Stimulated activated CD8-positive, alpha-beta memory T cell treated with anti-CD3 and anti-CD28 coated beads, Interleukin-7, amount 100 ng/mL, for 4 hours (primary cell): Measurements from ENCODE around the gene CRACR2B.

Experiments used
- DNase-seq, 2 donors: peaks; one replicate each; pipeline ENCODE4 v3.0.0-alpha.2; 2020; ENCODE audit warnings: low read depth in 2 of 2

Gene CRACR2B

DNA sequence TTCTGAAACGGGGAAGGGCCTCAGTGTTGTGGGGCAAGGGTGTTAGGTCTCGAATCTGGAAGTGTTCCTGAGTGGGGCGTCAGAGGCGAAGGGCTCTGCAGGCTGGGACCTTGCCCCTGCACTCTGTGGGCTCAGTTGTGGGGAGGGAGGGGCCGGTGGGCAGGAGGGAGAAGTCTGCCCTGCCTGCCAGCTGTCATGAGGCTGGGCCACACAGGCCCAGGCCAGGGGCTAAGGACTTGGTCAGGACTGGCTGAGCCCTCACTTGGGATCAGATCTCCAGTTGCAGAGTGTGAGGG, at the start of gene CRACR2B:
CRACR2B (plus strand) TSS at position 23 of the 296 bp plus-strand sequence. CDS start 689 bp downstream, outside the sequence.
- DNase-seq: no peak

DNA sequence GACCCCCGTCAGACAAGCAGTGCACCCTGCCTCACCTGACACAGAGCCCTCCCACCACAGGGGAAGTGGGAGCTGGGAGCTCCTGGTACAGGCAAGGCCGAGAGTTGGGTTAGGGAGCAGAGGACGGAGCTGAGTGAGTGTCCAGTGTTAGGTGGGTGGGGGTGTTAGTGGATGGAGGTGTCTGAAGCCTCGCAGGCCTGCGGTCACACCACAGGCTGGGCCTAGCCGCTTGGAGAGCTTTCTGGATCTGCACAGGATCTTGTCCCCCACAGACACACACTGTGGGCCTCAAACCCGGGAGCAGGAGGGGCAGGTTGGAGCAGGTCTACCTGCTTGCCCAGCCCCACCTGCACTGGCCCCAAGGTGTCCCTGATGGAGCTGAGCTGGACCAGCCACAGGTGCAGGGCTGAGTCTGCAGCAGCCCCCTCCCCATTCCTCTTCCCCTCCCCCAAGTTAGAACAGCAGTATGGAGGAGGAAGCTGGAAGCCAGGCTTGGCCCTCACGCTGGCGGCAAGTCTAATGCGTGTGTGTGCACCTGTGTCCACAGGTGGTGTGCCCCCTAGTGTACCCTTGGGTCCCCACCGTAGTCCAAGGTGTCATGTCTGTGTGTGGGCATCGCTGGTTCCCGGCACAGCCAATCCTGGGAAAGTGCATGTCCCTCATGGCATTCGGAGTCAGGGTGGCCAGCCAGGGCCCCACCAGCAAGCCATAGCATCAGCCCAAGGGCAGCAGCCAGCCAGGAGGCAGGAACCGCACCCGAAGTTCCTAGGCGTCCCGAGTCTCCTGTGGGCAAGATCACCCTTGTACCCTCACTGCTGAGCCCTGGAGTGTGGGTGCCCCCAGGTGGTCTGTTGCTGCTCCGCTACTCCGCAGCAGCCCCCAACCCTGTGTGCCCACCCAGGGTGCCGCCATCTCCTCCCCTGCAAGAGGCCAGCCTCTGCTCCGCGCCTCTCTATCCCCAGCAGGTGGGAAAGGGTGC, 48.5 kb upstream of the CRACR2B start:
- no peak for DNase-seq

DNA sequence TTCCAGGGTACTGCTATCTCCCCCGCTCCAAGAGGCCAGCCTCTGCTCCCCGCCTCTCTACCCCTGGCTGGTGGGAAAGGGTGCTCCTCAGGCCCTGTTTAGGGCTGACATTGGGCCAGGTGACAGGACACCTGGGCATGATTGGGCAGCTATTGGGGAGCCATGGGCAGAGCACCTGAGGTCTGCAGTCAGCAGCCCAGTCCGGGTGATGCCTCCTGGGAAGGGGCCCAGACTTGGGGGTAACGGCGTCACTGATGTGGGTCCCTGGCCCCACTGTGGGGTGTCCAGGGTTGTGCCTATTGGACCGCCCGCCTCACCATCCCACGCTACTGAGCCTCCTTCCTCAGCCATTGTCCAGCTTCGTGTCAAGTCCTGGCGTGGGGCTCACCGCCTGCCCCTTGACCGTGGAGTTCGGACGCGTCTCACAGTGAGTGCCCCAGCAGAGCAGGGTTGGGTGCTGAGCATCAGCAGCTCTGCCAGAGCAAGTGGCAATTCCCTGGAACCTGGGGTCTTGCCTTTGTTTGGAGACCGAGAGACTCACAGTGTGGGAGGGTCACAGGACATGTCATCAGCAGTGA, 47.7 kb upstream of the CRACR2B start:
- DNase-seq: no peak

DNA sequence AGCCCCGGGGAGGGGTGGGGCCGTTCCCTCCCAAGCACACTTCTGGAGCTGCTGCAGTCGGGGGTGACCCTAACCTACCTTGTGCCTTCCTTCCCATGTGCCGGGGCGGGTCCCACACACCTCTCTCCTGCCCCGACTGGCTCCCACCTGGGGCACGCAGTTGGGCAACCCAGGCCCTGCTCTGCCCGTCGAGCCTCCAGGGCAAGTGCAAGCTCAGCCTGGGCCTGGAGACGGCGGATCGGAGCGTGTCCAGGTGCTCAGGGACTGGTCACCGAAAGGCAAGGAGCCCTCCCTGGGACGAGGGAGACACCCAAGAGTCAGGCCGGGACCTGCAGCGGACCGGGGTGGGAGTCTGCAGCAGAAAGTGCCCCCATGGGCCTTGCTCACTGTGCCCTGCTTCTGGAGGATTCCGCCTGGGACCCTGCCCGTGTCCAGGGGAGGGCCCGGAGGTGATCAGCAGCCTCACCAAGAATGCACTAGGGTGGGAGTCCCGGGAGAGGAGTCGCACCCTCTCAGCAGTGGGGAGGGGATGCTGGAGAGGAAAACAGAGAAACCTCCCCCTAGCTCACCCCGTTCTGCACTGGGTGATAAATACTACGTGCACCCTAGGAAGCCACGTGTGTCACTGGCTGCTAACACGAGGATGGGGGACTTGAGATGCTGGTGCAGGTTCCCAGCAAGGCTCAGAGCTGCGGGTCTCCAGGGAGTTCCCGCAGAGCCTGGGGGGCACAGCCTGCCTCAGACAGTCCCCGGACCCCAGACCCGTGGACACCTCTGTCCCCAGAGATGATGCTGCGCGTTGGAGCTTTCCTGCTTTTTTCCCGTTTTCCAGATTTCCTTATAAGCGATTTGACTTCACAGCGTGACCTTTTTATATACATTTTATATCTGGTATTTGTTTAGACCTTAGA, 45.2 kb upstream of the CRACR2B start:
- DNase-seq: no peak

DNA sequence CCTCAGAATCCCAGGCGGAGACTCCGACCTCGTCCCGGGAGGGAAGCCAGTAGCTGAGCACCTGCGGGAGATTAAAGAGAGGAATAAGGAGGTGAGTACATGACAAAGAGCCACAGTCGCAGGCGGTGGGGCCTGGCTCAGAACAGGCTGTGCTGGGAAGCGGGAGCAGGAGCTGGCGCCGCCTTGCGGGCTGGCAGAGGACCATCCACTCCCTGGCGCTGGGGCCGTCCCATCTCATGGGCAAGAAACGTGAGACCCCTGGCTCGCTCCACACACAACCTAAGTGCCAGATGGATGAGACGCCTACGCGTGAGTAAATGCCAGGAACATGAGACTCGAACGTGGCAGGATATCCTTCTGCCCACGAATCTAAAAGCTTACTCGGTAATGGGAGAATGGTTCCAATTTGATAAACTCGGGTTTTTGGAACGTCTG, 44.1 kb upstream of the CRACR2B start:
- no peak for DNase-seq

DNA sequence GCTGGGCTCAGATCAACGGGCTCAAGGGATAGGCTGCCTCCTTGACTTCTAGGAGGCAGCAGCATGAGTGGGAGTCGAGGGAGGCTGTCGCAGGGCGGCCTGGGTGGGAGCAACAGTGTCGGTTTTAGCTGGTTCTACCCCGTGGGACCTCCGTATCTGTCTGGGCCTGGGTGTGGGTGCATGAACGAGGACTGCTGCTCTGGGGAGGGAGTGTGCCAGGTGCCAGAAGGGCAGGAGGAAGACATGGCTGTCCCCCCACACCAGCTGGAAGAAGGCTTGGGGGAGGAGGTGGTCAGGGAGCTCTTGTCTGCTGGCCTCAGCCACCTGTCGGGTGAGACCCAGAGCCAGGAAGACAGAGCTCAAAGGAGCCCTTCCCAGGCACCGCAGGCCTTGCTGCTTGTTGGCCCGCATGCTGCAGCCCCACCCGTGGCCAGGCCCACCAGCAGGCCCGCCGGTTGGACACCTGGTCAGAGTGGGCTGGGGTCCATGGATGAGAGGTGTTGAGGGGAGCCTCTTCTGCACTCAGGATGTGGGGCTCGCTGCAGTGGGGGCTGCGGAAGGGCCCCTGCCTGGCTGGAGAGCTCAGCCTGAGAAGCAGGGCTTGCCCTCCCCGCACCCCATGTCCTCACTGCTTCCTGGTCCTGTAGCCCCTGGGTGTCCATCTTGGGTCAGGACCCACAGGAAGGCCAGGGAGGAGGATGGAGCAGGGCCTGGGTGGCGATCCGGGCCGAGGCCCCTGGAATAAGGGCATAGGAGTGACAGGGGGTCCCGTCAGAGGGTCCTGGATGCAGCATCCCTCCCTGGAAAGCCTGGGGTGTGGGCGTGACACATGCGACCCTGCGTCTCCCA, 41.3 kb upstream of the CRACR2B start:
- no peak for DNase-seq

DNA sequence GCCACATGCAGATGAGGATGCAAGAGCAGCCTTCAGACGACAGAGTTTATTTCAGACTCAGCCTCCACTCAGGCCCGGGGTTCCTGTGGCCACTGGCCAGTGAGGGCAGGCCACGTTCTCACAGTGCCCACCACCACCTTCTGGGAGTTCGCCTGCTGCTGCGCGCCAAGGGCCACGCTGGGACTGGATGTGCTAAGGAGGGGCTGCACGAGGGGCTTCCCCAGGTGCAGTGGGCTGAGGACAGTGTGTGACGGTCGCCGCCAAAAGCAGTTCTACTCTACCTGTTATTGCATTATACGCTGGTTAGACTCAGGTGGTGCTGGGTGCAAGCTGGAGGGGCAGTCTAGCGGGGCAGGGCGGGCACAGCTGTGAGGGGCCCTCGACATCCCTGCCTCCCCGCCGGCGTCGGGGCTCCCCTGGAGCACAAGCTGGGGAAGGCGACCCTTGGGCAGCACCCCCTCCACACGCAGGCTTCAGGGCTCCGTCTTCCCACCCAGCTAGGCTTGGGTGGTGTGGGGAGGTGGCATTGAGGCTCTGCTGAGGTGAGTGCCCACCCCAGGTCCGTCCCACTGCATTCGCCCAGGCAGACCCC, 40.5 kb upstream of the CRACR2B start:
- DNase-seq: no peak

DNA sequence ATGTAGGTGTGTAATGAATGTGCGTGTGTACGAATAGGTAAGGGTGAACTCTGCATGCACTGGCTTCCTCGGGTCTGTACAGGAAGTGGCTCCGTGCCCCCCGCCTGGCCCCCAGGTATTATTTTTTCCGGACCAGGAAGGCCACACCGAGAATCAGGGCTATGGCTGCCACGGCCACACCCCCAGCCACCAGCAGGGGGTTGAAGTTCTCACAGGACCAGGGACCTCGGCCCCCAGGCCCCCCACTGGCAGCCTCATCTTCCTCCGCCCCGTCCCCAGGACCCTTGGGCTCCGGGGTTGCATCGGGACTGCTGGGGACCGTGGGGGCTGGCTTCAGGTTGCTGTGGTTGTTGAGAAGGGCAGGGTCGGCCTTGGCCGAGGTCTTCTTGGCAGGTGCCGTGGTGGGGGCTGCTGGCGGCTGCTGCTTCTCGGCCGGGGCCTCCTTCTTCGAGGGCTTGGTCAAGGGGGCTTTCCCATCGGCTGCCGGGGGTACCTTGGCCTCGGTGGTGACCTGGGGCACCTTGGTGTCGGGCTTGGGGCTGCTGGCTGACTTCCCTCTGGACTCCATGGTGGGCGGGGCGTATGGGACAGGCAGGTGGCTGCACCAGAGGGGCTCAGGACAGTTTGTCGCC, 39.6 kb upstream of the CRACR2B start:
- no peak for DNase-seq

DNA sequence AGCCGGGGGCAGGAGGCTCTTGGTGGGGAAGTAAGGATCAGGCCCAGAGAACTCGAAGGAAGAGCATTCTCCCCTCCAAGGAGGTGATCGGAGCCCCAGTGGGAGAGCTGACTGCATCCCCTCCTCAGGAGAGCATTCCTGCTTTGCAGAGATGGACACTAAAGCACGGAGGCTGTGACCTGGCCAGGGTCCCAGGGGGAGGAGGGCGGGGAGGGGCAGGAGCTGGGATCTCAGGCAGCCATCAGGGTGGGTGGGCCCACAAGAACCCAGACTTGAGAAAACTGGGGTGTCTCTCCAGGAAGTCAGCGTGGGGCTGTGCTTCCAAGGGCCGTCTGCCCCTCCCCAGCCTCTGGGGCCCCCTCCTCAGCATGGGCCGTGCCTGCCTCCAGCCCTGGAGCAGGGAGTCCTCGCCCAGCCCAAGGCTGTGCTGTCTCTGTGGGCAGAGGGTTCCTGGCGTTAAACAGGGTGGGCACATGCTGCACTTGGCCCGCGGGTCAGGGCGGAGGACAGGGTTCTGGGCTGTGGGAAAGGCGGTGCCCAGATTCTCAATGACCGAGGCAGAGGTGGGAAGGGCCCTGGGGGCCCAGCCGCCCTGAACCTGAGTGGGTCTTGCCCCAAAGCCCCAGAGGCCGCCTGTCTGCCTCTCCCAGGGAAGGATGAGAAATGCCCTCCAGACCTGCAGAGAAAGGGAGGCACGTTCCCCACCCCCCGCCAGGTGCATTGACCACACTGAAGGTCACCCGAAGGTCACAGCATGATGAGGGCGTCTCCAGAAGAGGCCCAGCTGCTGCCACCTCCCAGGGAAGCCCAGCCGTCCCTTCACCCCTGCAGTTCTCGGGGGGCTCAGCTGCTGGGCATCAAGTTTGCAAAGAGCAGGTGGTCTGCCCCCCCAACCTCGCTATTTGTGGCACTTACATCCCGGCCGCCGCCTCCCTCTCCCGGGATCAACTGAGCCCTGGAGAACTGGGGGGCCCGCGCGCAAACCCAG, 38.5 kb upstream of the CRACR2B start:
- no peak for DNase-seq

DNA sequence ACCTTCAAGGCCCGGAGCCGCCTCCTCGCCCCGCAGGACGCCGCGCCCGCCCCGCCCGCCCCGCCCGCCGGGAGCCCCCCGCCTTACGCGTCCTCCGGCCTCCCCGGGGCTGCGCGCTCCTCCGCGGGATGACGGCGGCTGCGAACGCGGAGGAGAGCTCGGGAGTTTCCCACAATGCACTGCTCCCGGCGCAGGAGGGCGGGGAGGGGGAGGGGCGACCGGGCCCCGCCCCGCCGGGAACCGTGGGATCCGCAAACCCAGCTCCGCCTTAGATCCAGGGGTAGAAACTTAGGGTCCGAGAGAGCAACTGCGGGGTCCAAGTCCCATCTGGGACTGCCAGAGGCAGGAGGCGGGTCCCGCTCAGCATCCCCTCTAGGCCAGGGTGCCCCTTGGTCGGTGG, 37.8 kb upstream of the CRACR2B start, which contains the start of gene CEND1:
CEND1 (minus strand) TSS at position 148 of the 400 bp plus-strand sequence. CDS start 1,514 bp downstream, outside the sequence.
- DNase-seq: no peak

DNA sequence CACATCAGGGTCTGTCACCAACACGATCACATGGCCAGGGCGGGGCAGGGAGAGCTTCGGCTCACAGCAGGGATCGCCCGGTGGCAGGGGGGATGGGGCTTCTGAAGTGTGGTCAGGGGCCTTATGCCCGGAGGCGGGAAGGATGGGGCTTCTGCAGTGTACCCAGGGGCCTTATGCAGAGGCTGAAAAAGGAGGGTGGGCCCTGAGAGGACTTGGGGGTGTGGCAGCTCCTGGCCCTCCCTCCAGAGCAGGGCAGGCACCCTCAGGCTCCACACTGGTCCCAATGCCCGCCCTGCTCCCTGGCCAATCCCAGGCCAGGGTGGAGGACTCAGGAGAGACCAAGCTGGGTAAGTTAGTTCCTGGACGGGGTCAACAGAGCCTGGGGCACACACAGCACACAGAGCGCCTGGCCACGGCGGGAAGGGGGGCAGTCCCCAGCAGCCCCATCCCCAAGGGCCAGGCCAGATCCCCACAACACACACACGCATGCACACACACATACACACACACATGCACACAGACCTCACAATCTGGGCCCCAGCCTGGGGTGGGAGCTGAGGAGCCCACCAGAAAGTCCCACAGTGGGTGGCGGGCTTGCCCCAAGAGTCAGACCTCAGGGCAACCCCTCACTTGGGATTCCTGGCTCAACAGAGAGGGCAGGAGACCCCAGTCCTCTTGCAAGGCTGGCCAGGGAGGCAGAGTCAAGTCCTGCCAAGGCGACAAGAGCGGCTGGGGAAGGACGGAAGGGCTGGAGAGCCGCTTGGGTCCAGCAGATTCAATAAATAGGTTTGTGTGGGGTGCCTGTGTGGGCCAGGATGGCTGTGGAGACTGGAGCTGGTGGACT, 36.8 kb upstream of the CRACR2B start:
- DNase-seq: no peak

DNA sequence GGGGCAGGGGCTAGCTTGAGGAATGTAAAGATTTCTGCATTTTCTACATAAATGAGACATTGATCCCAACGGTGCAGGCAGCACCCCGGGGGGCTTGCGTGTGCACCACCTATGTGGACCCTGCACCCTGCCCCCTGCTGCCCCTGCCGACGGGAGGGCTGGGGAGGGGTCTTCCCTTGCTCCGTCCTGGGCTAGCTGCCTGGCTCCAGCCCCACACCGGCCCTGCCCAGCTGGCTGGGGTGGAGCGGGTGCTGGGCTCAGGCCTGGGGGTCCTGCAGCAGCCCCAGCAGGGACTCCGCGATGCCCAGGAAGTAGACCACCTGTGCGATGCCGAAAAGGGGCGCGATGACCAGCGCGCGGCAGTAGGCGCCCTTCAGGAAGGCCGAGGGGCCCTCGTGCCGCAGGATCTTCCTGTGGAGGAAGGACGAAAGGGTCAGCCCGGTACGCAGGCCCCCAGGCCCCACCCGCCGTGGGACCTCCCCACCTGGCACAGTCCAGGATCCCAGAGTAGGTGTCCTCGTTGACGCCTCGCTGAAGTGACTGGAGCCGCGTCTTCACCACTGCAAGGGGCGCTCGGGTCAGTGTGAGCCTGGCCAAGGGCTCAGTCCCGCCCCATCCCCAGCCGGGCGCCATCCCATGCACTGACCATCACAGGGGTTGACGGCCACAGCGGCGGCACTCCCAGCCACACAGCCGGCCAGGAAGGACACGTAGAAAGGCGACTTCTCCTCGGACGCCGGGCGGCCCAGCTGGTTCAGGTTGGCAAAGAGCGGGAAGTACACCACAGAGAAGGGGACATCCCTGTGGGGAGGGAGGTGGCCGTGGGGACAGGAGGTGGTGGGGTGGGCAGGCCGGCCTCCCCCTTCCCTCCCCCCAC, 35.8 kb upstream of the CRACR2B start:
- DNase-seq: no peak

DNA sequence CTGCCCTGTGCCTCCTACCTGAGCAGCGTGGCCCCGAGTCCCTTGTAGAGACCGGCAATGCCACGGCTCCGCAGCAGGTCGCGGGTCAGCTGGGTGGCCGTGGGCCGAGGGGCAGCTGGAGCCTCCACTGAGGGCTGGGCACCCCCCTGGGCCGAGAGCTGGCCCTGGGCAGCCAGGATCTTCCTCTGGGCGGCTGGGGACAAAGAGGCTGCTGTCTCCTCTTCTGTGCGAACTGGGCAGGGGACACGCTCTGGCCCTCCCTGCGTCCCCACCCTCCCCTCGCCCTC, 35.2 kb upstream of the CRACR2B start:
- no peak for DNase-seq

DNA sequence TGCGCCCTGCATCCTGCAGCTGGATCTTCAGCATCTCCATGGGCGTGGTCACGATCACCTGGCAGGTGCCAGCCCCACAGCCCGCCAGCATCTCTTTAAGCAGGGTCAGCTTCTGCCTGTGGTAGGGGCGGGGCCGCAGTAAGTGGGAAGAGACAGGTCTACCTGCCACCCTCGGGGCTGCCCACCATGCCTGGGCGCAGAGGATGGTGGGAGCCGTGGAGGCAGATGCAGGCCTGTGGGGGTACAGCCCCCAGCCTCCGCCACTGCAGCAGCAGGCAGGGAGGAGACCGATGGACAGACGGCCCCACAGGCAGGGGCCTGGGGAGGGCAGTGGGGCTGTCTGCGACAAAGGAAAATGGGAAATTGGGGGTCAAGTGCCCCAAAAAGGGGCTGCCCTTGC, 34.8 kb upstream of the CRACR2B start:
- DNase-seq: no peak

DNA sequence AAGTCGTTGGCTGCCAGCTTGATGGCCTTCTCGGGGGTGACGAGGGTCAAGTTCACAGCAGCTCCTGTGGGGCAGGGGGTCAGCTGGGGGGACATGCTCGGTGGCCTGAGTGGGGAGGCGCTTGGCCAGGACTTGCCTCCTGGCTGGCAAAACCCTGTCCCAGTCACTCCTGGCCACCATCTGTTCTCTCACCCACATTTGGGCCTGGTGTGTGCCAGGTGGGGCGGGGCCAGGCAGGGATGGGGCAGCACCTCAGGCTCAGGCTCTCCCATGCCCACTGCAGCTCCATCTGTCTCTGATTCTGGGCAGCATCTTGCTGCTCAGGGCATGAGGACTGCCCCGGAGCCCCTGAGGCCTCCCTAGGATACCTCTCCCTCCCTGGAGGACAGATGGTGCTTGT, 34.2 kb upstream of the CRACR2B start:
- no peak for DNase-seq

DNA sequence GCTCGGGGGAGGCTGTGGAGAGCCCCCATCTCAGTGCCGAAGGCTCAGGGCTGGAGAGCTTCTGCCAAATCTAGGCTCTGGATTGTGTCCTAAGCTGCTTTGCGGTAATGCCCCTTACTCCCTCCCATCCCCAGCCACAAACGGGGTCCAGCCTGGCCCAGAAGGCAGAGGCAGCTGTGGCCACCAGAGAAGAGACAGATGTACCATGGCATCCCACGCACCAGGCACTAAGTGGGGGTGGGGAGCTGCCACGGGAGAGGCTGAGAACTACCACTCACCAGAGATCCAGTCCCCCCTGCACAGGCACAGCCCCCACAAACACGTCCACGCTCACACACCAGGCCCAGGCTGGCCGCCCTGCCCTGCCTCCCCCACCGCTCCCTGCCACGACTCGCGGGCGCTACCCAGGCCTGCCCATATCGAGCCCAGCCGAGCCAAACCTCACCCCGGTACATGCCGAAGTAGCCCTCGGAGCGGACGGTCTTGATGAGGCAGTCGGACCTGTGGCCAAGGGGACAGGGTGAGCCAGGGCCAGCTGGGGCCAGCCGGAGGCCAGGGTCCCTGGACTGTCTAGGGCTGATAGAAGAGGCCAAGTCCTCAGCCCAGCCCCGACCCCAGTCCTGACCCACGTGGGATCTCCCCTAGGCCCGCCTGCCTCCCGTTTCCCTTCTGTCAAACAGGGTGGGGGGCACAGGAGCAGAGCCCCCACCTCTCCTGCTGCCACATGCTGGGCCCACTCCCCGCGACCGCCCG, 33.5 kb upstream of the CRACR2B start:
- no peak for DNase-seq
